GM23338 (cell line): ENCODE results near the gene PALM. TPM values are rescaled to one million over a fixed set of nuclear protein-coding genes. Genes with fewer than 3 reads are reported as not detected.

Source experiments
- ATAC-seq: fragments of 200-7000 bp; cut with Tn5 transposase; 3 replicates; pipeline ENCODE4 v1.9.1; 2020
- DNase-seq: peaks from one replicate; pipeline ENCODE4 v3.0.0-alpha.2; 2015; ENCODE audit warnings: low spot score
- H2AFZ ChIP-seq: fragments of 200-600 bp; sonication (generic); 2 replicates; pipeline ENCODE4 v1.8.0; 2016; ENCODE audit warnings: antibody characterized with exemption, mild to moderate bottlenecking, moderate library complexity
- H3F3A ChIP-seq: fragments of 200-600 bp; sonication (generic); replicated peaks from 2 replicates; pipeline ENCODE4 v1.8.0; 2017; ENCODE audit warnings: antibody characterized with exemption, mixed run types, low read depth
- H3K27ac ChIP-seq: fragments of 200-600 bp; sonication (generic); 2 replicates; pipeline ENCODE4 v1.6.1; 2016; ENCODE audit warnings: low read depth
- H3K27me3 ChIP-seq: fragments of 200-600 bp; sonication (generic); 2 replicates; pipeline ENCODE4 v1.8.0; 2016; ENCODE audit warnings: mild to moderate bottlenecking, mixed run types, moderate library complexity; ENCODE audit not compliant: insufficient read depth
- H3K36me3 ChIP-seq: fragments of 200-600 bp; sonication (generic); 2 replicates; pipeline ENCODE4 v1.8.0; 2016; ENCODE audit warnings: mild to moderate bottlenecking; ENCODE audit not compliant: insufficient read depth
- H3K4me1 ChIP-seq: fragments of 200-600 bp; sonication (generic); 2 replicates; pipeline ENCODE4 v1.8.0; 2016; ENCODE audit warnings: mild to moderate bottlenecking, moderate library complexity; ENCODE audit not compliant: insufficient read depth
- H3K4me2 ChIP-seq: fragments of 200-600 bp; sonication (generic); 2 replicates; pipeline ENCODE4 v1.7.1; 2017; ENCODE audit warnings: mixed run types
- H3K4me3 ChIP-seq: fragments of 200-600 bp; sonication (generic); 2 replicates; pipeline ENCODE4 v1.6.1; 2016; ENCODE audit warnings: mixed run types
- H3K79me2 ChIP-seq: fragments of 200-600 bp; sonication (generic); replicated peaks from 2 replicates; pipeline ENCODE4 v1.8.0; 2017; ENCODE audit warnings: mild to moderate bottlenecking; ENCODE audit not compliant: insufficient read depth
- H3K9me2 ChIP-seq: fragments of 200-600 bp; sonication (generic); 2 replicates; pipeline ENCODE4 v1.8.0; 2017; ENCODE audit not compliant: insufficient read depth
- H4K20me1 ChIP-seq: fragments of 200-600 bp; sonication (generic); replicated peaks from 2 replicates; pipeline ENCODE4 v1.8.0; 2017; ENCODE audit warnings: mild to moderate bottlenecking; ENCODE audit not compliant: insufficient read depth
- H3K27ac Mint-ChIP-seq: 2 replicates; pipeline ENCODE4 v1.8.0; 2020; ENCODE audit warnings: inconsistent platforms, mild to moderate bottlenecking, moderate library complexity, mixed read lengths
- H3K27me3 Mint-ChIP-seq: 3 replicates; pipeline ENCODE4 v1.8.0; 2022; ENCODE audit warnings: low read depth, mild to moderate bottlenecking, moderate library complexity, mixed read lengths, inconsistent platforms; ENCODE audit not compliant: insufficient read depth, poor library complexity
- H3K36me3 Mint-ChIP-seq: 3 replicates; pipeline ENCODE4 v1.8.0; 2021; ENCODE audit warnings: low read depth, mild to moderate bottlenecking, inconsistent platforms, moderate library complexity, mixed read lengths
- H3K4me1 Mint-ChIP-seq: 3 replicates; pipeline ENCODE4 v1.8.0; 2020; ENCODE audit warnings: mild to moderate bottlenecking, inconsistent platforms, mixed read lengths
- H3K4me3 Mint-ChIP-seq: 3 replicates; pipeline ENCODE4 v1.8.0; 2021; ENCODE audit warnings: moderate library complexity, mild to moderate bottlenecking, inconsistent platforms, mixed read lengths
- H3K9me3 Mint-ChIP-seq: 3 replicates; pipeline ENCODE4 v1.8.0; 2020; ENCODE audit warnings: moderate library complexity, mild to moderate bottlenecking, inconsistent platforms, mixed read lengths
- CREB1 ChIP-seq: fragments of 250-450 bp; sonication (Bioruptor Pico); IDR thresholded peaks from 2 replicates; pipeline ENCODE4 v1.5.0; 2020; ENCODE audit warnings: low read depth, mild to moderate bottlenecking, moderate library complexity
- EZH2 ChIP-seq: fragments of 200-600 bp; sonication (generic); IDR thresholded peaks from one replicate; pipeline ENCODE4 v1.8.0; 2017; ENCODE audit warnings: antibody characterized with exemption, mild to moderate bottlenecking, low read depth; ENCODE audit not compliant: unreplicated experiment
- EZH2phosphoT487 ChIP-seq: fragments of 200-600 bp; sonication (generic); IDR thresholded peaks from one replicate; pipeline ENCODE4 v1.8.1; 2018; ENCODE audit warnings: antibody characterized with exemption; ENCODE audit not compliant: unreplicated experiment
- NANOG ChIP-seq: IDR thresholded peaks from 2 replicates; pipeline ENCODE4 v1.6.1; 2016; ENCODE audit warnings: antibody characterized with exemption, borderline replicate concordance
- POLR2AphosphoS5 ChIP-seq: IDR thresholded peaks from 2 replicates; pipeline ENCODE4 v1.6.1; 2016; ENCODE audit warnings: antibody characterized with exemption, low read depth
- ZNF114 ChIP-seq: fragments of 250-450 bp; sonication (Bioruptor Pico); IDR thresholded peaks from 2 replicates; pipeline ENCODE4 v1.5.0; 2020; ENCODE audit warnings: mild to moderate bottlenecking, moderate library complexity
- ZNF331 ChIP-seq: fragments of 250-450 bp; sonication (Bioruptor Pico); IDR thresholded peaks from 2 replicates; pipeline ENCODE4 v1.5.0; 2020; ENCODE audit warnings: low read depth, mild to moderate bottlenecking, moderate library complexity
- polyA plus RNA-seq: library from polyadenylated mRNA; unstranded; fragments of >200 nt; fragmentation: Nextera tagmentation; extraction: Ambion mirVana; gene quantifications from 2 replicates; pipeline ENCODE4 v1.2.1, GENCODE V29; 2016
- total RNA-seq: library from RNA; depleted of rRNA; stranded (reverse); fragments of >200 nt; shearing (Covaris generic); gene quantifications from 2 replicates; pipeline ENCODE4 v1.2.3, GENCODE V29; 2014
- TF ChIP-seq, protein P1 (sequence below): IDR thresholded peaks from 2 replicates; pipeline ENCODE4 v1.6.1; 2016; ENCODE audit warnings: antibody characterized with exemption
- TF ChIP-seq, protein P2 (sequence below): fragments of 250-450 bp; sonication (Bioruptor Pico); IDR thresholded peaks from 2 replicates; pipeline ENCODE4 v1.5.0; 2020; ENCODE audit warnings: mild to moderate bottlenecking, moderate library complexity
- TF ChIP-seq, protein P3 (sequence below), 2 experiments: fragments of 200-600 bp in 1 of 2; sonication (generic) in 1 of 2; conservative IDR thresholded peaks; 2 replicates each; pipeline versions ENCODE4 v1.5.1 to v1.6.1; 2016 to 2017; ENCODE audit warnings: antibody characterized with exemption in 2 of 2, low read depth in 2 of 2, mild to moderate bottlenecking in 2 of 2, moderate library complexity in 1 of 2

PALM gene
- total and polyA plus RNA-seq, 2 experiments from 2014 or later = 3.8 to 26.1 TPM

DNA sequence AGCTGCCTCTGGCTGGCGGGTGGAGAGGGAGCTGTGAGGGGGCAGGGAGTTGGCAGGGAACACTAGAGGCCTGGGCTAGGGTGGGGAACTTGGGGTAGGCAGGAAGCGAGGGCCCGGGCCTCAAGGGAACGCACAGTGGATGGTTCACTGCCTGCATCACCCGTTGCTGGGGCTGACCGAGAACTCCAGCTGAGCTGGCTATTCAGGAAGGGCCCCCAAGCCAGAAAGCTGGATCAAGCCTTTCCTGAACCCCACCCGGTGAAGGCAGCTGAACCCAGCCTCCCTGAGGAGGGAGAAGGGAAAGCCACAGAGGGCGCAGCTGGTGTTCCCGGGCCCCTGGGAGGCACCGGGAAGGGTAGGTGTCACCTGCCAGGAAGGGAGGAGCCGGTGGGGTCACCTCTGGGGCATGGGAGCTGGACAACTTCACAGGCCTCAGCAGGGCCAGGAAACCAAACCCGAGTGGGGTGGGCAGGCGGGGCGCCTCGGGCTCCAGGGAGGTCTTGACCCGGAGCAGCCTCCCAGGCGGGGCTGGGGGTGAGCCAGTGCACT lies 13.9 kb downstream of the PALM start:
- DNase-seq = no peak

More for the DNA sequence above, 13.9 kb downstream of the PALM start:
- H3K4me1 Mint-ChIP-seq = peaks cover 7% of the 10 kb centered on the region; the same call in 1 of the 3 replicates
- TF ChIP-seq, protein P1, sequence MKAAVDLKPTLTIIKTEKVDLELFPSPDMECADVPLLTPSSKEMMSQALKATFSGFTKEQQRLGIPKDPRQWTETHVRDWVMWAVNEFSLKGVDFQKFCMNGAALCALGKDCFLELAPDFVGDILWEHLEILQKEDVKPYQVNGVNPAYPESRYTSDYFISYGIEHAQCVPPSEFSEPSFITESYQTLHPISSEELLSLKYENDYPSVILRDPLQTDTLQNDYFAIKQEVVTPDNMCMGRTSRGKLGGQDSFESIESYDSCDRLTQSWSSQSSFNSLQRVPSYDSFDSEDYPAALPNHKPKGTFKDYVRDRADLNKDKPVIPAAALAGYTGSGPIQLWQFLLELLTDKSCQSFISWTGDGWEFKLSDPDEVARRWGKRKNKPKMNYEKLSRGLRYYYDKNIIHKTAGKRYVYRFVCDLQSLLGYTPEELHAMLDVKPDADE = no peak
- no peak for TF ChIP-seq EZH2phosphoT487
- no peak for TF ChIP-seq CREB1
- no peak for TF ChIP-seq ZNF331
- no peak for TF ChIP-seq ZNF114 (CRISPR knock-in tag)
- TF ChIP-seq, protein P2, sequence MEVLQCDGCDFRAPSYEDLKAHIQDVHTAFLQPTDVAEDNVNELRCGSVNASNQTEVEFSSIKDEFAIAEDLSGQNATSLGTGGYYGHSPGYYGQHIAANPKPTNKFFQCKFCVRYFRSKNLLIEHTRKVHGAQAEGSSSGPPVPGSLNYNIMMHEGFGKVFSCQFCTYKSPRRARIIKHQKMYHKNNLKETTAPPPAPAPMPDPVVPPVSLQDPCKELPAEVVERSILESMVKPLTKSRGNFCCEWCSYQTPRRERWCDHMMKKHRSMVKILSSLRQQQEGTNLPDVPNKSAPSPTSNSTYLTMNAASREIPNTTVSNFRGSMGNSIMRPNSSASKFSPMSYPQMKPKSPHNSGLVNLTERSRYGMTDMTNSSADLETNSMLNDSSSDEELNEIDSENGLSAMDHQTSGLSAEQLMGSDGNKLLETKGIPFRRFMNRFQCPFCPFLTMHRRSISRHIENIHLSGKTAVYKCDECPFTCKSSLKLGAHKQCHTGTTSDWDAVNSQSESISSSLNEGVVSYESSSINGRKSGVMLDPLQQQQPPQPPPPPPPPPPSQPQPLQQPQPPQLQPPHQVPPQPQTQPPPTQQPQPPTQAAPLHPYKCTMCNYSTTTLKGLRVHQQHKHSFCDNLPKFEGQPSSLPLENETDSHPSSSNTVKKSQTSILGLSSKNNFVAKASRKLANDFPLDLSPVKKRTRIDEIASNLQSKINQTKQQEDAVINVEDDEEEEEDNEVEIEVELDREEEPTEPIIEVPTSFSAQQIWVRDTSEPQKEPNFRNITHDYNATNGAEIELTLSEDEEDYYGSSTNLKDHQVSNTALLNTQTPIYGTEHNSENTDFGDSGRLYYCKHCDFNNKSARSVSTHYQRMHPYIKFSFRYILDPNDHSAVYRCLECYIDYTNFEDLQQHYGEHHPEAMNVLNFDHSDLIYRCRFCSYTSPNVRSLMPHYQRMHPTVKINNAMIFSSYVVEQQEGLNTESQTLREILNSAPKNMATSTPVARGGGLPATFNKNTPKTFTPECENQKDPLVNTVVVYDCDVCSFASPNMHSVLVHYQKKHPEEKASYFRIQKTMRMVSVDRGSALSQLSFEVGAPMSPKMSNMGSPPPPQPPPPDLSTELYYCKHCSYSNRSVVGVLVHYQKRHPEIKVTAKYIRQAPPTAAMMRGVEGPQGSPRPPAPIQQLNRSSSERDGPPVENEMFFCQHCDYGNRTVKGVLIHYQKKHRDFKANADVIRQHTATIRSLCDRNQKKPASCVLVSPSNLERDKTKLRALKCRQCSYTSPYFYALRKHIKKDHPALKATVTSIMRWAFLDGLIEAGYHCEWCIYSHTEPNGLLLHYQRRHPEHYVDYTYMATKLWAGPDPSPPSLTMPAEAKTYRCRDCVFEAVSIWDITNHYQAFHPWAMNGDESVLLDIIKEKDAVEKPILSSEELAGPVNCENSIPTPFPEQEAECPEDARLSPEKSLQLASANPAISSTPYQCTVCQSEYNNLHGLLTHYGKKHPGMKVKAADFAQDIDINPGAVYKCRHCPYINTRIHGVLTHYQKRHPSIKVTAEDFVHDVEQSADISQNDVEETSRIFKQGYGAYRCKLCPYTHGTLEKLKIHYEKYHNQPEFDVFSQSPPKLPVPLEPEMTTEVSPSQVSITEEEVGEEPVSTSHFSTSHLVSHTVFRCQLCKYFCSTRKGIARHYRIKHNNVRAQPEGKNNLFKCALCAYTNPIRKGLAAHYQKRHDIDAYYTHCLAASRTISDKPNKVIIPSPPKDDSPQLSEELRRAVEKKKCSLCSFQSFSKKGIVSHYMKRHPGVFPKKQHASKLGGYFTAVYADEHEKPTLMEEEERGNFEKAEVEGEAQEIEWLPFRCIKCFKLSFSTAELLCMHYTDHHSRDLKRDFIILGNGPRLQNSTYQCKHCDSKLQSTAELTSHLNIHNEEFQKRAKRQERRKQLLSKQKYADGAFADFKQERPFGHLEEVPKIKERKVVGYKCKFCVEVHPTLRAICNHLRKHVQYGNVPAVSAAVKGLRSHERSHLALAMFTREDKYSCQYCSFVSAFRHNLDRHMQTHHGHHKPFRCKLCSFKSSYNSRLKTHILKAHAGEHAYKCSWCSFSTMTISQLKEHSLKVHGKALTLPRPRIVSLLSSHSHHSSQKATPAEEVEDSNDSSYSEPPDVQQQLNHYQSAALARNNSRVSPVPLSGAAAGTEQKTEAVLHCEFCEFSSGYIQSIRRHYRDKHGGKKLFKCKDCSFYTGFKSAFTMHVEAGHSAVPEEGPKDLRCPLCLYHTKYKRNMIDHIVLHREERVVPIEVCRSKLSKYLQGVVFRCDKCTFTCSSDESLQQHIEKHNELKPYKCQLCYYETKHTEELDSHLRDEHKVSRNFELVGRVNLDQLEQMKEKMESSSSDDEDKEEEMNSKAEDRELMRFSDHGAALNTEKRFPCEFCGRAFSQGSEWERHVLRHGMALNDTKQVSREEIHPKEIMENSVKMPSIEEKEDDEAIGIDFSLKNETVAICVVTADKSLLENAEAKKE (CRISPR knock-in tag) = no peak
- TF ChIP-seq POLR2AphosphoS5 = no peak
- no peak for TF ChIP-seq EZH2
- no peak for TF ChIP-seq NANOG
- TF ChIP-seq, protein P3, sequence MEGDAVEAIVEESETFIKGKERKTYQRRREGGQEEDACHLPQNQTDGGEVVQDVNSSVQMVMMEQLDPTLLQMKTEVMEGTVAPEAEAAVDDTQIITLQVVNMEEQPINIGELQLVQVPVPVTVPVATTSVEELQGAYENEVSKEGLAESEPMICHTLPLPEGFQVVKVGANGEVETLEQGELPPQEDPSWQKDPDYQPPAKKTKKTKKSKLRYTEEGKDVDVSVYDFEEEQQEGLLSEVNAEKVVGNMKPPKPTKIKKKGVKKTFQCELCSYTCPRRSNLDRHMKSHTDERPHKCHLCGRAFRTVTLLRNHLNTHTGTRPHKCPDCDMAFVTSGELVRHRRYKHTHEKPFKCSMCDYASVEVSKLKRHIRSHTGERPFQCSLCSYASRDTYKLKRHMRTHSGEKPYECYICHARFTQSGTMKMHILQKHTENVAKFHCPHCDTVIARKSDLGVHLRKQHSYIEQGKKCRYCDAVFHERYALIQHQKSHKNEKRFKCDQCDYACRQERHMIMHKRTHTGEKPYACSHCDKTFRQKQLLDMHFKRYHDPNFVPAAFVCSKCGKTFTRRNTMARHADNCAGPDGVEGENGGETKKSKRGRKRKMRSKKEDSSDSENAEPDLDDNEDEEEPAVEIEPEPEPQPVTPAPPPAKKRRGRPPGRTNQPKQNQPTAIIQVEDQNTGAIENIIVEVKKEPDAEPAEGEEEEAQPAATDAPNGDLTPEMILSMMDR (conservative IDR thresholded peaks at IDR 0.05; ENCODE audit: low read depth in 2 of 2) = no peak
- H3K27me3 Mint-ChIP-seq = peaks cover 4% of the 10 kb centered on the region
- no peak overlapping the region for H3K4me3 ChIP-seq
- H3K9me3 Mint-ChIP-seq = peaks cover 2% of the 10 kb centered on the region; the same call in 1 of the 3 replicates
- H3K4me2 ChIP-seq = no peak overlapping the region
- H4K20me1 ChIP-seq = no peaks in the 10 kb centered on the region; the same call in 1 of the 2 replicates
- ATAC-seq = no peak
- H3K27ac Mint-ChIP-seq = no peak overlapping the region
- H3K79me2 ChIP-seq = no peaks in the 10 kb centered on the region
- H3K36me3 Mint-ChIP-seq = no peaks in the 10 kb centered on the region
- H3K27ac ChIP-seq = no peak overlapping the region
- no peaks in the 10 kb centered on the region for H3K9me2 ChIP-seq
- peaks cover 7% of the 10 kb centered on the region; the same call in 1 of the 2 replicates for H3K27me3 ChIP-seq
- peaks cover 5% of the 10 kb centered on the region; the same call in 1 of the 2 replicates for H3K4me1 ChIP-seq
- H3K4me3 Mint-ChIP-seq = no peak overlapping the region
- H2AFZ ChIP-seq = no peak overlapping the region
- no peaks in the 10 kb centered on the region for H3F3A ChIP-seq
- no peaks in the 10 kb centered on the region for H3K36me3 ChIP-seq
